ENCODE results near the gene MBTPS1. TPM values are rescaled to one million over a fixed set of nuclear protein-coding genes. Genes with fewer than 3 reads are reported as not detected.

MBTPS1 gene
- total RNA-seq, 4 donors from 2014 or later = 85.1 to 122 (median 105) TPM

- no peak for TF ChIP-seq CTCF (IDR thresholded peaks at IDR 0.05; ENCODE audit: low read depth)
Measured at GRCh38 chr16:84040226-84040822, 76.4 kb downstream of the MBTPS1 start.

DNA sequence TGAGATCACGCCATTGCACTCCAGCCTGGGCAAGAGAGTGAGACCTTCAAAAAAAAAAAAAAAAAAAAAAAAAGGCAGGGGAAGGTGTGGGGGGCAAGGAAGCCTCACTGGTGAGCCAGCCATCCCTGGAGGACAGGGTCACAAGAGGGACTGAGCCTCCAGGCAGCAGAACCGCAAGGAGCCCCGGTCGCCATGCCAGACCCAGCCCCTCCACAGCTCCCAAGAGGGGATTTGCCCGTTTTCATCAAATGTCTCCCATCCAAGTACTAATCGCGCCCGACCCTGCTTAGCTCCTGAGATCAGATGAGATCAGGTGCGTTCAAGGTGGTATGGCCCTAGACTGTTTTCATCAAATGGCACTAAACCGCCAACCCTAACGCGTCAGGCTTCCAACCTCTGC, 77.0 kb downstream of the MBTPS1 start:
- no peak for TF ChIP-seq CTCF (IDR thresholded peaks at IDR 0.05; ENCODE audit: low read depth)

DNA sequence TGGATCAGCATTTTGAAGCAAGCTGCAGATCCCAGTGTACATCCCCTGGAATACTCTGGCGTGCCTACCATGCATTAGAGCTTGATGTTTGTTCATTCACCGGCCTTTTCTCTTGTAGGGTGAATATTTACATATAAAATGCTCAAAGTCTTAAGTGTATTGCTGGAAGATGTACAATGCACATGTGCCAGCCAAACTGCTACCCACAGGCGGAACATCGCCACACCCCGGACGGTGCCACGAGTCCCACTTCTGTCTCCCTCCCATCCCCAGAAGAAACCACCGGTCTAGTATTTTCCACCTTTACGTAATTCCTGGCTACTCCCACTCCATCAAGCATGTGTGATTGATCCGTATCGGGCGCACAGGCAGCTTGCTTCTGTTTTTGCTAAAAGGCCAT, 78.3 kb downstream of the MBTPS1 start:
- no peak for TF ChIP-seq CTCF (IDR thresholded peaks at IDR 0.05; ENCODE audit: low read depth)

GRCh38 chr16:84036982-84037425, 79.7 kb downstream of the MBTPS1 start:
- no peak for TF ChIP-seq CTCF (IDR thresholded peaks at IDR 0.05; ENCODE audit: low read depth)

- TF ChIP-seq CTCF (IDR thresholded peaks at IDR 0.05; ENCODE audit: low read depth) = no peak
Measured at GRCh38 chr16:84036131-84036530, 80.6 kb downstream of the MBTPS1 start.

GRCh38 chr16:84034516-84034915, 82.2 kb downstream of the MBTPS1 start:
- no peak for TF ChIP-seq CTCF (IDR thresholded peaks at IDR 0.05; ENCODE audit: low read depth)

- TF ChIP-seq CTCF (IDR thresholded peaks at IDR 0.05; ENCODE audit: low read depth) = no peak
Measured at GRCh38 chr16:84033251-84034195, 83.2 kb downstream of the MBTPS1 start.
